Measurements from ENCODE around the gene USP10. TPM values are rescaled to one million over a fixed set of nuclear protein-coding genes. Genes with fewer than 3 reads are reported as not detected.

The USP10 gene
- total RNA-seq, 6 experiments from 2014 or later: 41.5 to 53.2 (median 44.6) TPM

- Histone ChIP-seq H3K4me3 (no peak overlapping the region), H3K36me3 (peaks cover 0 to 60% (median 30%) of the 10 kb centered on the region in 4 donors), H3K9me3 (no peaks in the 10 kb centered on the region), H3K27me3 (no peaks in the 10 kb centered on the region), H3K27ac (no peak overlapping the region), H3K4me1 (no peaks in the 10 kb centered on the region)
- intact Hi-C loops (cut with DNase I): no loop called here
- ATAC-seq (no peak), DNase-seq (no peak)
- 100% methylated on average over 2 of the region's 3 CpGs for WGBS (ENCODE audit: insufficient coverage, low coverage, low lambda C conversion rate, missing lambda C conversion rate)
- TF ChIP-seq CTCF (IDR thresholded peaks at IDR 0.05): no peak
- TF ChIP-seq POLR2A (IDR thresholded peaks at IDR 0.05): no peak
Observed at GRCh38 chr16:84769416-84769815, 69.6 kb downstream of the USP10 start.

GRCh38 chr16:84773312-84773711, 73.5 kb downstream of the USP10 start:
- DNase-seq: no peak
- Histone ChIP-seq H3K27ac (no peak overlapping the region), H3K36me3 (peaks cover 0 to 52% (median 31%) of the 10 kb centered on the region in 4 donors), H3K4me1 (no peaks in the 10 kb centered on the region), H3K9me3 (no peaks in the 10 kb centered on the region), H3K27me3 (no peaks in the 10 kb centered on the region), H3K4me3 (no peak overlapping the region)
- TF ChIP-seq POLR2A (IDR thresholded peaks at IDR 0.05): no peak
- TF ChIP-seq CTCF (IDR thresholded peaks at IDR 0.05): no peak
- ATAC-seq: no peak
- WGBS (ENCODE audit: insufficient coverage, low coverage, low lambda C conversion rate, missing lambda C conversion rate): 100% methylated on average over 5 of the region's 10 CpGs
- intact Hi-C loops (cut with DNase I): no loop called here

- H3K36me3 ChIP-seq: peaks cover 0 to 56% (median 28%) of the 10 kb centered on the region in 4 donors
- TF ChIP-seq CTCF (IDR thresholded peaks at IDR 0.05): no peak
- TF ChIP-seq POLR2A (IDR thresholded peaks at IDR 0.05): no peak
- intact Hi-C loops (cut with DNase I): no loop called here
- no peaks in the 10 kb centered on the region for H3K9me3 ChIP-seq
- H3K4me3 ChIP-seq: no peak overlapping the region
- ATAC-seq (peak in 1 of 4 donors; percentile 28), DNase-seq (no peak)
- no peak overlapping the region for H3K27ac ChIP-seq
- no peaks in the 10 kb centered on the region for H3K27me3 ChIP-seq
- 47% methylated on average over 4 of the region's 4 CpGs for WGBS (ENCODE audit: insufficient coverage, low coverage, low lambda C conversion rate, missing lambda C conversion rate)
- H3K4me1 ChIP-seq: no peaks in the 10 kb centered on the region
Observed at GRCh38 chr16:84774810-84775209, 75.0 kb downstream of the USP10 start.

GRCh38 chr16:84775262-84775810, 75.5 kb downstream of the USP10 start:
- H3K4me1 ChIP-seq: no peaks in the 10 kb centered on the region
- H3K9me3 ChIP-seq: no peaks in the 10 kb centered on the region
- DNase-seq: no peak
- peaks cover 0 to 56% (median 28%) of the 10 kb centered on the region in 4 donors for H3K36me3 ChIP-seq
- peak in 1 of 4 donors; percentile 38 for ATAC-seq
- H3K27ac ChIP-seq: peak overlapping the region in 1 of 3 donors; percentile 14
- TF ChIP-seq POLR2A (IDR thresholded peaks at IDR 0.05) (no peak), CTCF (IDR thresholded peaks at IDR 0.05) (no peak)
- H3K27me3 ChIP-seq: no peaks in the 10 kb centered on the region
- WGBS (ENCODE audit: insufficient coverage, low coverage, low lambda C conversion rate, missing lambda C conversion rate): 94% methylated on average over 6 of the region's 14 CpGs
- H3K4me3 ChIP-seq: no peak overlapping the region
- intact Hi-C loops (cut with DNase I): no loop called here
